Neural crest cell (in vitro differentiated cells): ENCODE data around the gene SHISA7. TPM values are rescaled to one million over a fixed set of nuclear protein-coding genes. Genes with fewer than 3 reads are reported as not detected.

ENCODE experiments used
- DNase-seq: peaks from one replicate; pipeline ENCODE4 v3.0.0; 2021; ENCODE audit warnings: low read depth, mixed read lengths, low spot score
- H3K27ac Mint-ChIP-seq: one replicate; pipeline ENCODE4 v1.8.0; 2021; ENCODE audit warnings: mild to moderate bottlenecking, mixed read lengths; ENCODE audit not compliant: unreplicated experiment
- H3K27me3 Mint-ChIP-seq: 2 replicates; pipeline ENCODE4 v1.8.0; 2021; ENCODE audit warnings: low read depth, mild to moderate bottlenecking, mixed read lengths
- H3K36me3 Mint-ChIP-seq: 2 replicates; pipeline ENCODE4 v1.8.0; 2021; ENCODE audit warnings: low read depth, mild to moderate bottlenecking, mixed read lengths
- H3K4me1 Mint-ChIP-seq: 2 replicates; pipeline ENCODE4 v1.8.0; 2021; ENCODE audit warnings: mixed read lengths
- H3K4me3 Mint-ChIP-seq: one replicate; pipeline ENCODE4 v1.8.0; 2021; ENCODE audit warnings: mild to moderate bottlenecking, mixed read lengths
- H3K9me3 Mint-ChIP-seq: 2 replicates; pipeline ENCODE4 v1.8.0; 2021; ENCODE audit warnings: mixed read lengths
- CTCF ChIP-seq: fragments of 200-600 bp; sonication (generic); conservative IDR thresholded peaks from 2 replicates; pipeline ENCODE4 v1.5.0; 2021; ENCODE audit warnings: antibody characterized with exemption, mild to moderate bottlenecking
- total RNA-seq: library from RNA; stranded (reverse); gene quantifications from 2 replicates; pipeline ENCODE4 v1.2.1, GENCODE V29; 2021

SHISA7 gene
- total RNA-seq, 1 donor from 2014 or later, result 0.54 TPM

GRCh38 chr19:55437410-55437809, 5.7 kb downstream of the SHISA7 start:
- H3K4me1 Mint-ChIP-seq, result peaks cover 15% of the 10 kb centered on the region
- DNase-seq, result peak; percentile 65
- H3K4me3 Mint-ChIP-seq, result no peak overlapping the region
- H3K27ac Mint-ChIP-seq, result no peak overlapping the region
- H3K36me3 Mint-ChIP-seq, result peaks cover 4% of the 10 kb centered on the region
- peaks cover 57% of the 10 kb centered on the region for H3K27me3 Mint-ChIP-seq
- TF ChIP-seq CTCF, result no peak
- no peaks in the 10 kb centered on the region for H3K9me3 Mint-ChIP-seq

- no peaks in the 10 kb centered on the region for H3K9me3 Mint-ChIP-seq
- H3K36me3 Mint-ChIP-seq, result peaks cover 4% of the 10 kb centered on the region
- no peak for TF ChIP-seq CTCF
- no peak overlapping the region for H3K4me3 Mint-ChIP-seq
- peaks cover 53% of the 10 kb centered on the region for H3K27me3 Mint-ChIP-seq
- H3K4me1 Mint-ChIP-seq, result peaks cover 15% of the 10 kb centered on the region
- no peak for DNase-seq
- H3K27ac Mint-ChIP-seq, result no peak overlapping the region
These were observed 6.3 kb downstream of the SHISA7 start for GRCh38 chr19:55436847-55437246.

GRCh38 chr19:55435020-55435419, 8.1 kb downstream of the SHISA7 start:
- H3K4me3 Mint-ChIP-seq, result no peak overlapping the region
- peaks cover 6% of the 10 kb centered on the region for H3K9me3 Mint-ChIP-seq
- H3K27me3 Mint-ChIP-seq, result peaks cover 36% of the 10 kb centered on the region
- H3K36me3 Mint-ChIP-seq, result no peaks in the 10 kb centered on the region
- peaks cover 5% of the 10 kb centered on the region for H3K4me1 Mint-ChIP-seq
- no peak overlapping the region for H3K27ac Mint-ChIP-seq
- no peak for TF ChIP-seq CTCF
- DNase-seq, result no peak

- Mint-ChIP-seq H3K4me3 (no peak overlapping the region), H3K9me3 (peaks cover 6% of the 10 kb centered on the region), H3K27ac (no peak overlapping the region), H3K36me3 (no peaks in the 10 kb centered on the region), H3K27me3 (peaks cover 31% of the 10 kb centered on the region), H3K4me1 (peaks cover 5% of the 10 kb centered on the region)
- DNase-seq, result no peak
- TF ChIP-seq CTCF, result no peak
These were observed 8.7 kb downstream of the SHISA7 start for GRCh38 chr19:55434356-55434919.

GRCh38 chr19:55433292-55433691, 9.8 kb downstream of the SHISA7 start:
- H3K27me3 Mint-ChIP-seq, result peaks cover 19% of the 10 kb centered on the region
- no peak for DNase-seq
- no peak overlapping the region for H3K27ac Mint-ChIP-seq
- no peak for TF ChIP-seq CTCF
- H3K9me3 Mint-ChIP-seq, result peaks cover 6% of the 10 kb centered on the region
- peaks cover 5% of the 10 kb centered on the region for H3K4me1 Mint-ChIP-seq
- no peak overlapping the region for H3K4me3 Mint-ChIP-seq
- no peaks in the 10 kb centered on the region for H3K36me3 Mint-ChIP-seq
